ENCODE results near the gene MNT.

MNT gene

GRCh38 chr17:2351269-2351668, 49.6 kb downstream of the MNT start:
- Mint-ChIP-seq H3K9me3 (no peaks in the 10 kb centered on the region), H3K4me1 (peaks cover 14% of the 10 kb centered on the region), H3K4me3 (no peak overlapping the region), H3K27ac (no peak overlapping the region), H3K36me3 (no peaks in the 10 kb centered on the region)
- ATAC-seq (no peak), DNase-seq (ENCODE audit: low spot score in 2 of 2) (no peak)

- Mint-ChIP-seq H3K36me3 (peaks cover 7% of the 10 kb centered on the region), H3K27ac (no peak overlapping the region), H3K9me3 (no peaks in the 10 kb centered on the region), H3K4me1 (no peaks in the 10 kb centered on the region), H3K4me3 (no peak overlapping the region)
- DNase-seq (ENCODE audit: low spot score in 2 of 2): no peak
- no peak for ATAC-seq
These were observed 52.8 kb downstream of the MNT start for GRCh38 chr17:2347805-2348685.

- Mint-ChIP-seq H3K27ac (no peak overlapping the region), H3K36me3 (peaks cover 15% of the 10 kb centered on the region), H3K4me1 (no peaks in the 10 kb centered on the region), H3K9me3 (no peaks in the 10 kb centered on the region), H3K4me3 (no peak overlapping the region)
- no peak for DNase-seq (ENCODE audit: low spot score in 2 of 2)
- no peak for ATAC-seq
These were observed 54.4 kb downstream of the MNT start for GRCh38 chr17:2346475-2346874.

DNA sequence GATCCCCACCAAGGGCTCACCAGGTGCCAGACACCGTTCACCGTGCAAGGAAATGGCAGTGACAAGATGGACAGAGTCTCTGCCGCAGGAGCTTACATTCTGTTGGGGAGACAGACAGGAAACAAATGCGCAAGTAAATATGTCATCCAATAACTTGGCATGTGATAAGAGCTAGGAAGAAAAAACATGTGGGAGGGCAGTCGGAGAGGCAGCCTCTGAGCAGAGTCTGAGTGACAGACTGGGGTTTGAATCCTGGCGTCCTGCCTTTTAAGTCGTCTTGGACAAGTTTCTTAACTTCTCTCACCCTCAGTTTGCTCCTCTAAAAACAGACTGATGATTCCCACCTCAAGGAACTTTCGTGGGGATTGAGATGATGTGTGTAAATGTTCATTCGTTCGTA, 56.3 kb downstream of the MNT start:
- H3K4me3 Mint-ChIP-seq: no peak overlapping the region

GRCh38 chr17:2343421-2343820, 57.4 kb downstream of the MNT start:
- H3K9me3 Mint-ChIP-seq: no peaks in the 10 kb centered on the region
- no peak overlapping the region for H3K4me3 Mint-ChIP-seq
- peaks cover 15% of the 10 kb centered on the region for H3K36me3 Mint-ChIP-seq
- DNase-seq (ENCODE audit: low spot score in 2 of 2) (no peak), ATAC-seq (peak; percentile 80)
- peak overlapping the region; percentile 50 for H3K27ac Mint-ChIP-seq
- H3K4me1 Mint-ChIP-seq: peaks cover 3% of the 10 kb centered on the region

More for the DNA sequence above, 56.3 kb downstream of the MNT start:
- no peaks in the 10 kb centered on the region for H3K4me1 Mint-ChIP-seq
- peaks cover 15% of the 10 kb centered on the region for H3K36me3 Mint-ChIP-seq
- no peaks in the 10 kb centered on the region for H3K9me3 Mint-ChIP-seq
- no peak overlapping the region for H3K27ac Mint-ChIP-seq
- DNase-seq (ENCODE audit: low spot score in 2 of 2) (no peak), ATAC-seq (no peak)

DNA sequence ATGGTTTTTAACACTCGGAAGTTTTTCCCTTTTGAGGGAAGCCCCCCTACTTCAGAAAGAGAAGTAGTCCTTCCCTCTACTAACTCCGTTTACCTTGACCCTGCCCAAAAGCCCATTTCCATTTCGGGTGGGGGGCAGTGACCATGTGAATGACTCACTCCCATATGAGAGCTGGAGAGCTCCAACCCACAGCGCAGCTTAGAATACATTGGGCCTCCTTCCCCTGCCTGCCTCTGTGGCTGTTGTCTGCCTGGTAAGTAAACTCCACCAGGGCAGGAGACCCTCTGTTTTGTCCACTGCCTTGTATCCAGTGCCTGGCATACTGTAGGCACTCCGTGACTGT, 62.6 kb downstream of the MNT start:
- ATAC-seq (no peak), DNase-seq (ENCODE audit: low spot score in 2 of 2) (no peak)
- Mint-ChIP-seq H3K9me3 (no peaks in the 10 kb centered on the region), H3K4me3 (peak overlapping the region; percentile 100), H3K4me1 (peaks cover 5% of the 10 kb centered on the region), H3K36me3 (peaks cover 9% of the 10 kb centered on the region), H3K27ac (peak overlapping the region; percentile 60)

GRCh38 chr17:2337544-2338314, 63.1 kb downstream of the MNT start:
- H3K36me3 Mint-ChIP-seq: peaks cover 9% of the 10 kb centered on the region
- DNase-seq (ENCODE audit: low spot score in 2 of 2) (peak; percentile 48 to 75), ATAC-seq (peak; percentile 63)
- peaks cover 5% of the 10 kb centered on the region for H3K4me1 Mint-ChIP-seq
- peak overlapping the region; percentile 60 for H3K27ac Mint-ChIP-seq
- peak overlapping the region; percentile 100 for H3K4me3 Mint-ChIP-seq
- no peaks in the 10 kb centered on the region for H3K9me3 Mint-ChIP-seq

DNA sequence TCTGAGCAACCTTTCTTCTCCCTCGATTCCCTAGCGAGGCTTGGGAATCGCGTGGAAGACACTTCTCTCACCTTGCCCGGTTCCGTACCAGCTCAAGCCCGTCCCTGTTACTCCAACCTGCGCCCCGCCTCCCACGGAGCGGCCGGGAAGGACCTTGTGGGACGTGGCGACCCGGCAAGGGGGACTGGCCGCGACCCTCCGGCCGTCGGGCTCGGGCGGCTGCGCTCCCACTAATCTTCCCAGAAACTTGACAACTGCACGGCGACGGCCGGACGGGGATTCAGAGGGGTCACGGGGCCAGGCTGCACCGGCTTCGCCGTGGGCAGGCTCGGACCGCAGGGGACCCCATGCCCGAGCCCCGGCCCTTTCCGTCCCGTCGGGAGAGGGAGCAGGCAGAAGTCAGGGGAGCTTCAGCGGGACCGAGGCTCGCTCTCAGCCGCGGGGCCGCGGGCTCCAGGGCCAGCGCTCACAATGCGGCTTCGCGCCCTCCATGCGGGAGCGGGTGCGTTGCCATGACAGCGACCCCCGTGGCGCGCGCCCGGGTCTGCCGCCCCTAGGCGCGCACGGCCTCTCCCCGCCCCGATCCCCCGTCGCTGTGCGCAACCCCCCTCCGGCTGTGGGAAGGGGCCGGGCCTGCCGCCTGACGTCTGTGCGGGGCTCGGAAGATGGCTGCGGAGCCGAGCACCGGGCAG, 63.9 kb downstream of the MNT start, which contains the start of gene SGSM2:
TSS of gene SGSM2 (plus strand) at position 650 of the 692 bp plus-strand sequence. CDS start 188 bp downstream, outside the sequence.
- Mint-ChIP-seq H3K27ac (peak within 1 kb of the TSS; percentile 98), H3K36me3 (peaks cover 5% of the 10 kb centered on the region), H3K4me1 (peaks cover 5% of the 10 kb centered on the region), H3K9me3 (no peaks in the 10 kb centered on the region), H3K4me3 (peak within 1 kb of the TSS; percentile 100)
- ATAC-seq: peak; percentile 63
- peak in 1 of 2 donors; percentile 41 for DNase-seq (ENCODE audit: low spot score in 2 of 2)

DNA sequence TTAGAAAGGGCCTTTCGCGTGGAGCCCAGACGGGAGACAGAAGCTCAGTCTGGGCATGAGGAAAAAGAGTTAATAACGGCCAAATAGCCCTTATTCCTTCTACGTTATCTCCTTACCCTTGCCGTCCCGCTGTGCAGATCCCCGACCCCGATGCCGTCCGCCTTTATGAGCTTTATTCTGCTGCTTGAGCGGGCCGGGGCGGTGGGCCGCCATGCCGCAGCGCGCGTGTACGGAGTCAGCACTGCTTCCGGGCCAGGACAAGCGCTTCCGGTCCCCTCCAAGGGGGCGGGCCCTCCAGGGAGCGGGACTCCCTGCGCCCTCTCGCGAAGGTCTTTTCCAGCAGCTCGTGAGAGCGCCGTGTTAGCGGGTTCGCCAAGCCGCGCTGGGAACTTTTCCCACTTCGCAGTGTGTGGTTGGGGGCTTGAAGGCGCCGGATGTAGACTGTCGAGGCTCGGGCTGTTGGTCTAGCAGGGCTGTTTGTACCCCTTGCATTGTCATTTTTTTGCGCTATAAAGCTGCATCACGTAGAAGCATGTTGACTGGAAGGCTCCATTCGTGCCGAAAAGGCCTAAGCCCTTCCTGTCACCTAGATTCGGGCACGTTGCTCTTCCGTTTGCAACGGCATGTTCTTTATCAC, 64.5 kb downstream of the MNT start, which contains the start of gene TSR1:
TSS of gene TSR1 (minus strand) at position 243 of the 637 bp plus-strand sequence. CDS start at position 213, 30 bp downstream.
- no peaks in the 10 kb centered on the region for H3K9me3 Mint-ChIP-seq
- peak; percentile 75 to 92 for DNase-seq (ENCODE audit: low spot score in 2 of 2)
- H3K36me3 Mint-ChIP-seq: no peaks in the 10 kb centered on the region
- ATAC-seq: peak; percentile 94
- H3K4me3 Mint-ChIP-seq: peak within 1 kb of the TSS; percentile 100
- H3K4me1 Mint-ChIP-seq: peaks cover 5% of the 10 kb centered on the region
- peak within 1 kb of the TSS; percentile 98 for H3K27ac Mint-ChIP-seq

DNA sequence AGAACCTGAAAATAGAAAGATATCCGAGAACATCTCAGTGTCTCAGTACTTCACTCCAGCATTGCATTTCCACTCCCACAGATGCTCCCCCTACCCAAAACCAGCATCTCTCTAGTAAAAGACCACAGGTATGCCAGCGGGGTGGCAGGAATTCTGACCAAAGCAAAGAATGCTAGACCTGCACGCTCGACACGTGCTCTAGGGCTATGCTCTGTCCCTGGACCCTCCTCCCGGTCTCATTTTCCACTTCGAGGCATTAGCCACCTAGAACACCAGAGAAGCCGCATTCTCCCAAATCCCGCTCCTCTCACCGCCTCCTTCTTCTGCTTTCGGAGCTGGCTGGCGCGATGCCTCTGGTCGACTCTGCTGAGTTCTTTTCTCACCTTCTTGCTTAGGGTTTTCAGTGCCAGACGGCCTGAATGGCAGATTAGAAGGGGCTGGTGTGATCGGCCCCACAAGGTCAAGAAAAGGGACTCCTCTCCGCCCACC, 65.1 kb downstream of the MNT start:
- Mint-ChIP-seq H3K36me3 (no peaks in the 10 kb centered on the region), H3K9me3 (no peaks in the 10 kb centered on the region), H3K4me3 (peak overlapping the region; percentile 100), H3K27ac (peak overlapping the region; percentile 98), H3K4me1 (peaks cover 5% of the 10 kb centered on the region)
- no peak for ATAC-seq
- DNase-seq (ENCODE audit: low spot score in 2 of 2): no peak
